Liver (tissue), 9 donors: ENCODE measurements around the gene GABARAPL1. TPM values are rescaled to one million over a fixed set of nuclear protein-coding genes. Genes with fewer than 3 reads are reported as not detected.

Experiments
- DNase-seq: peaks from one replicate; pipeline ENCODE4 v3.0.0-alpha.2; 2017; ENCODE audit warnings: low spot score
- H3K27ac ChIP-seq, 2 donors: one replicate each; pipeline ENCODE4 v1.7.0; 2013; ENCODE audit warnings: inconsistent platforms in 2 of 2, low read length in 2 of 2, control low read depth in 1 of 2, low read depth in 1 of 2, mild to moderate bottlenecking in 1 of 2
- H3K27me3 ChIP-seq, 4 donors: one replicate each; pipeline versions ENCODE4 v1.6.1 to v1.7.0; 2013; ENCODE audit warnings: low read length in 3 of 4, inconsistent platforms in 1 of 4, mild to moderate bottlenecking in 1 of 4, moderate library complexity in 1 of 4; ENCODE audit not compliant: control insufficient read depth in 4 of 4, insufficient read depth in 4 of 4
- H3K36me3 ChIP-seq, 4 donors: one replicate each; pipeline versions ENCODE4 v1.6.1 to v1.7.0; 2013; ENCODE audit warnings: low read length in 3 of 4, mild to moderate bottlenecking in 3 of 4, low read depth in 1 of 4, moderate library complexity in 1 of 4; ENCODE audit not compliant: control insufficient read depth in 4 of 4, insufficient read depth in 3 of 4
- H3K4me1 ChIP-seq, 4 donors: one replicate each; pipeline versions ENCODE4 v1.6.1 to v1.7.0; 2013; ENCODE audit warnings: low read length in 3 of 4, mild to moderate bottlenecking in 3 of 4, moderate library complexity in 1 of 4; ENCODE audit not compliant: control insufficient read depth in 4 of 4, insufficient read depth in 4 of 4
- H3K4me3 ChIP-seq, 3 donors: one replicate each; pipeline versions ENCODE4 v1.6.1 to v1.7.0; 2013; ENCODE audit warnings: low read length in 3 of 3, control low read depth in 1 of 3, low read depth in 1 of 3, mild to moderate bottlenecking in 1 of 3
- H3K9ac ChIP-seq, 2 donors: one replicate each; pipeline ENCODE4 v1.7.0; 2013; ENCODE audit warnings: low read length in 2 of 2, mild to moderate bottlenecking in 2 of 2, moderate library complexity in 2 of 2, control low read depth in 1 of 2, low read depth in 1 of 2
- H3K9me3 ChIP-seq, 4 donors: one replicate each; pipeline versions ENCODE4 v1.6.1 to v1.7.0; 2013; ENCODE audit warnings: low read length in 3 of 4; ENCODE audit not compliant: control insufficient read depth in 4 of 4
- ATF3 ChIP-seq: IDR thresholded peaks from 2 replicates; pipeline ENCODE4 v1.6.1; 2016; ENCODE audit warnings: antibody characterized with exemption
- CTCF ChIP-seq: fragments of 150-350 bp; IDR thresholded peaks from 2 replicates; pipeline ENCODE4 v1.5.1; 2017; ENCODE audit warnings: improper control_type of control experiment, low read depth, low read length; ENCODE audit not compliant: missing input control
- EGR1 ChIP-seq, 2 donors: IDR thresholded peaks; 2 replicates each; pipeline ENCODE4 v1.6.1; 2016 to 2018; ENCODE audit warnings: antibody characterized with exemption in 2 of 2, low read depth in 2 of 2
- FOXA2 ChIP-seq: IDR thresholded peaks from 2 replicates; pipeline ENCODE4 v1.6.1; 2016; ENCODE audit warnings: antibody characterized with exemption
- GABPA ChIP-seq, 2 donors: IDR thresholded peaks in 1 of 2; conservative IDR thresholded peaks in 1 of 2; 2 replicates each; pipeline ENCODE4 v1.6.1; 2016; ENCODE audit warnings: antibody characterized with exemption in 2 of 2, mild to moderate bottlenecking in 1 of 2, moderate library complexity in 1 of 2
- HNF4G ChIP-seq: IDR thresholded peaks from 2 replicates; pipeline ENCODE4 v1.6.1; 2016; ENCODE audit warnings: antibody characterized with exemption
- JUND ChIP-seq, 2 donors: IDR thresholded peaks; 2 replicates each; pipeline ENCODE4 v1.6.1; 2016; ENCODE audit warnings: antibody characterized with exemption in 2 of 2
- MAX ChIP-seq: IDR thresholded peaks from 2 replicates; pipeline ENCODE4 v1.6.1; 2016; ENCODE audit warnings: antibody characterized with exemption
- NR2F2 ChIP-seq: IDR thresholded peaks from 2 replicates; pipeline ENCODE4 v1.6.1; 2016; ENCODE audit warnings: antibody characterized with exemption
- RAD21 ChIP-seq, 2 donors: IDR thresholded peaks; 2 replicates each; pipeline ENCODE4 v1.6.1; 2016; ENCODE audit warnings: antibody characterized with exemption in 2 of 2, mild to moderate bottlenecking in 2 of 2
- RXRA ChIP-seq, 2 donors: IDR thresholded peaks; 2 replicates each; pipeline ENCODE4 v1.6.1; 2017 to 2018; ENCODE audit warnings: antibody characterized with exemption in 2 of 2, mild to moderate bottlenecking in 1 of 2
- SP1 ChIP-seq: IDR thresholded peaks from 2 replicates; pipeline ENCODE4 v1.6.1; 2018; ENCODE audit warnings: antibody characterized with exemption, mild to moderate bottlenecking
- TAF1 ChIP-seq: conservative IDR thresholded peaks from 2 replicates; pipeline ENCODE4 v1.6.1; 2016; ENCODE audit warnings: antibody characterized with exemption, mild to moderate bottlenecking
- YY1 ChIP-seq: IDR thresholded peaks from 2 replicates; pipeline ENCODE4 v1.6.1; 2016; ENCODE audit warnings: antibody characterized with exemption, mild to moderate bottlenecking
- WGBS: extraction: QIAGEN DNeasy Blood & Tissue Kit; methylation state at CpG from one replicate; pipeline ENCODE4 v1.1.7; 2013; 5-methylcytosine and 5-hydroxymethylcytosine counted together
- polyA plus RNA-seq, 2 donors: library from polyadenylated mRNA; stranded (reverse) in 1 of 2; unstranded in 1 of 2; fragments of 200-250 nt in 1 of 2; fragments of >200 nt in 1 of 2; fragmentation: Nextera tagmentation in 1 of 2; extraction: Ambion mirVana in 1 of 2; gene quantifications; one replicate each; pipeline versions ENCODE4 v1.2.1 to v1.2.3, GENCODE V29; 2013 to 2015
- total RNA-seq, 2 donors: library from RNA; depleted of rRNA; stranded (reverse); fragments of >200 nt; gene quantifications; one replicate each; pipeline ENCODE4 v1.2.3, GENCODE V29; 2014
- TF ChIP-seq, protein P1 (sequence below): IDR thresholded peaks from 2 replicates; pipeline ENCODE4 v1.6.1; 2016; ENCODE audit warnings: antibody characterized with exemption, mild to moderate bottlenecking
- TF ChIP-seq, protein P2 (sequence below): IDR thresholded peaks from 2 replicates; pipeline ENCODE4 v1.6.1; 2016; ENCODE audit warnings: antibody characterized with exemption
- donor health status: healthy.
- donor health status: healthy.
- donor health status: healthy.
- donor health status: healthy.
- donor health status: healthy.

The GABARAPL1 gene
- total and polyA plus RNA-seq, 4 donors, result 18.0 to 118 (median 53.0) TPM

- H3K9me3 ChIP-seq, result no peaks in the 10 kb centered on the region
- no peaks in the 10 kb centered on the region for H3K27me3 ChIP-seq
- TF ChIP-seq YY1 (no peak), HNF4G (no peak), RXRA (IDR thresholded peaks at IDR 0.05) (no peak), JUND (IDR thresholded peaks at IDR 0.05) (no peak), EGR1 (IDR thresholded peaks at IDR 0.05; ENCODE audit: low read depth in 2 of 2) (no peak), MAX (no peak), ATF3 (no peak), NR2F2 (no peak), RAD21 (IDR thresholded peaks at IDR 0.05) (no peak), CTCF (no peak)
- TF ChIP-seq, protein P1, sequence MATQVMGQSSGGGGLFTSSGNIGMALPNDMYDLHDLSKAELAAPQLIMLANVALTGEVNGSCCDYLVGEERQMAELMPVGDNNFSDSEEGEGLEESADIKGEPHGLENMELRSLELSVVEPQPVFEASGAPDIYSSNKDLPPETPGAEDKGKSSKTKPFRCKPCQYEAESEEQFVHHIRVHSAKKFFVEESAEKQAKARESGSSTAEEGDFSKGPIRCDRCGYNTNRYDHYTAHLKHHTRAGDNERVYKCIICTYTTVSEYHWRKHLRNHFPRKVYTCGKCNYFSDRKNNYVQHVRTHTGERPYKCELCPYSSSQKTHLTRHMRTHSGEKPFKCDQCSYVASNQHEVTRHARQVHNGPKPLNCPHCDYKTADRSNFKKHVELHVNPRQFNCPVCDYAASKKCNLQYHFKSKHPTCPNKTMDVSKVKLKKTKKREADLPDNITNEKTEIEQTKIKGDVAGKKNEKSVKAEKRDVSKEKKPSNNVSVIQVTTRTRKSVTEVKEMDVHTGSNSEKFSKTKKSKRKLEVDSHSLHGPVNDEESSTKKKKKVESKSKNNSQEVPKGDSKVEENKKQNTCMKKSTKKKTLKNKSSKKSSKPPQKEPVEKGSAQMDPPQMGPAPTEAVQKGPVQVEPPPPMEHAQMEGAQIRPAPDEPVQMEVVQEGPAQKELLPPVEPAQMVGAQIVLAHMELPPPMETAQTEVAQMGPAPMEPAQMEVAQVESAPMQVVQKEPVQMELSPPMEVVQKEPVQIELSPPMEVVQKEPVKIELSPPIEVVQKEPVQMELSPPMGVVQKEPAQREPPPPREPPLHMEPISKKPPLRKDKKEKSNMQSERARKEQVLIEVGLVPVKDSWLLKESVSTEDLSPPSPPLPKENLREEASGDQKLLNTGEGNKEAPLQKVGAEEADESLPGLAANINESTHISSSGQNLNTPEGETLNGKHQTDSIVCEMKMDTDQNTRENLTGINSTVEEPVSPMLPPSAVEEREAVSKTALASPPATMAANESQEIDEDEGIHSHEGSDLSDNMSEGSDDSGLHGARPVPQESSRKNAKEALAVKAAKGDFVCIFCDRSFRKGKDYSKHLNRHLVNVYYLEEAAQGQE, result no peak
- TF ChIP-seq, protein P2, sequence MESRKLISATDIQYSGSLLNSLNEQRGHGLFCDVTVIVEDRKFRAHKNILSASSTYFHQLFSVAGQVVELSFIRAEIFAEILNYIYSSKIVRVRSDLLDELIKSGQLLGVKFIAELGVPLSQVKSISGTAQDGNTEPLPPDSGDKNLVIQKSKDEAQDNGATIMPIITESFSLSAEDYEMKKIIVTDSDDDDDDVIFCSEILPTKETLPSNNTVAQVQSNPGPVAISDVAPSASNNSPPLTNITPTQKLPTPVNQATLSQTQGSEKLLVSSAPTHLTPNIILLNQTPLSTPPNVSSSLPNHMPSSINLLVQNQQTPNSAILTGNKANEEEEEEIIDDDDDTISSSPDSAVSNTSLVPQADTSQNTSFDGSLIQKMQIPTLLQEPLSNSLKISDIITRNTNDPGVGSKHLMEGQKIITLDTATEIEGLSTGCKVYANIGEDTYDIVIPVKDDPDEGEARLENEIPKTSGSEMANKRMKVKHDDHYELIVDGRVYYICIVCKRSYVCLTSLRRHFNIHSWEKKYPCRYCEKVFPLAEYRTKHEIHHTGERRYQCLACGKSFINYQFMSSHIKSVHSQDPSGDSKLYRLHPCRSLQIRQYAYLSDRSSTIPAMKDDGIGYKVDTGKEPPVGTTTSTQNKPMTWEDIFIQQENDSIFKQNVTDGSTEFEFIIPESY, result no peak
- DNase-seq, result no peak
- 87% methylated on average over 10 of the region's 10 CpGs for WGBS
- H3K36me3 ChIP-seq, result no peaks in the 10 kb centered on the region
- H3K4me3 ChIP-seq, result no peak overlapping the region
- no peak overlapping the region for H3K9ac ChIP-seq
- no peaks in the 10 kb centered on the region for H3K4me1 ChIP-seq
- no peak overlapping the region for H3K27ac ChIP-seq
These were observed 16.5 kb upstream of the GABARAPL1 start for GRCh38 chr12:10196210-10196609.

GRCh38 chr12:10197879-10198278 lies 14.8 kb upstream of the GABARAPL1 start:
- H3K27me3 ChIP-seq, result no peaks in the 10 kb centered on the region
- 87% methylated on average over 5 of the region's 5 CpGs for WGBS
- no peak for DNase-seq
- no peak overlapping the region for H3K4me3 ChIP-seq
- H3K27ac ChIP-seq, result no peak overlapping the region
- no peaks in the 10 kb centered on the region for H3K4me1 ChIP-seq
- H3K9me3 ChIP-seq, result no peaks in the 10 kb centered on the region
- H3K9ac ChIP-seq, result no peak overlapping the region
- H3K36me3 ChIP-seq, result no peaks in the 10 kb centered on the region
- TF ChIP-seq RXRA (IDR thresholded peaks at IDR 0.05), result no peak
- TF ChIP-seq, protein P1, result no peak
- no peak for TF ChIP-seq RAD21 (IDR thresholded peaks at IDR 0.05)
- TF ChIP-seq HNF4G, result no peak
- no peak for TF ChIP-seq EGR1 (IDR thresholded peaks at IDR 0.05; ENCODE audit: low read depth in 2 of 2)
- TF ChIP-seq GABPA (IDR thresholded peaks at IDR 0.05 in 1 of 2, conservative IDR thresholded peaks at IDR 0.05 in 1 of 2), result no peak
- no peak for TF ChIP-seq YY1
- no peak for TF ChIP-seq JUND (IDR thresholded peaks at IDR 0.05)
- TF ChIP-seq FOXA2, result no peak
- no peak for TF ChIP-seq ATF3
- no peak for TF ChIP-seq SP1
- TF ChIP-seq MAX, result no peak
- TF ChIP-seq TAF1, result no peak
- TF ChIP-seq, protein P2, result no peak
